K562 (cell line): ENCODE measurements around the gene JDP2. TPM values are rescaled to one million over a fixed set of nuclear protein-coding genes. Genes with fewer than 3 reads are reported as not detected.
A peak's percentile ranks its signal among the peaks of the same experiment; 100 is the strongest.

ENCODE experiments used
- ARID1B ChIP-seq: fragments of 450-650 bp; IDR thresholded peaks from 2 replicates; pipeline ENCODE4 v1.6.1; 2016; ENCODE audit warnings: antibody characterized with exemption, mild to moderate bottlenecking, inconsistent platforms
- ARNT ChIP-seq, 2 experiments: fragments of 450-650 bp; IDR thresholded peaks; 2 replicates each; pipeline ENCODE4 v1.6.1; 2016; ENCODE audit warnings: mild to moderate bottlenecking in 1 of 2
- BCL6 ChIP-seq: fragments of 250-450 bp; sonication (Bioruptor Pico); IDR thresholded peaks from 2 replicates; pipeline ENCODE4 v1.4.0; 2020
- CBFA2T2 ChIP-seq: fragments of 450-650 bp; conservative IDR thresholded peaks from 2 replicates; pipeline ENCODE4 v1.6.1; 2017; ENCODE audit warnings: mild to moderate bottlenecking
- FOXK2 ChIP-seq, 2 experiments: fragments of 450-650 bp; IDR thresholded peaks in 1 of 2; conservative IDR thresholded peaks in 1 of 2; 2 replicates each; pipeline ENCODE4 v1.6.1; 2016; ENCODE audit warnings: low read depth in 2 of 2, mild to moderate bottlenecking in 1 of 2
- GATAD2A ChIP-seq: fragments of 450-650 bp; IDR thresholded peaks from 2 replicates; pipeline ENCODE4 v1.6.1; 2017
- HBP1 ChIP-seq: fragments of 450-650 bp; formaldehyde crosslinking; IDR thresholded peaks from 2 replicates; pipeline ENCODE4 v1.4.0; 2022; ENCODE audit warnings: missing genetic modification characterization
- HDAC1 ChIP-seq, 2 experiments: fragments of 450-650 bp; IDR thresholded peaks; 2 replicates each; pipeline ENCODE4 v1.6.1; 2016 to 2017; ENCODE audit warnings: inconsistent platforms in 1 of 2, mild to moderate bottlenecking in 1 of 2, moderate library complexity in 1 of 2
- MIER1 ChIP-seq: fragments of 450-650 bp; IDR thresholded peaks from 2 replicates; pipeline ENCODE4 v1.6.1; 2016; ENCODE audit warnings: antibody characterized with exemption, mild to moderate bottlenecking, low read depth
- MLLT1 ChIP-seq, 2 experiments: fragments of 450-650 bp; IDR thresholded peaks; 2 replicates each; pipeline ENCODE4 v1.6.1; 2016
- MNT ChIP-seq, 2 experiments: fragments of 450-650 bp; conservative IDR thresholded peaks; 2 replicates each; pipeline ENCODE4 v1.6.1; 2017; ENCODE audit warnings: mild to moderate bottlenecking in 2 of 2, moderate library complexity in 2 of 2
- MTA1 ChIP-seq: fragments of 450-650 bp; IDR thresholded peaks from 2 replicates; pipeline ENCODE4 v1.6.1; 2017; ENCODE audit warnings: borderline replicate concordance
- MTA2 ChIP-seq: fragments of 450-650 bp; IDR thresholded peaks from 2 replicates; pipeline ENCODE4 v1.6.1; 2016; ENCODE audit warnings: low read depth
- NCOR1 ChIP-seq: fragments of 450-650 bp; IDR thresholded peaks from 2 replicates; pipeline ENCODE4 v1.6.1; 2016; ENCODE audit warnings: mild to moderate bottlenecking, moderate library complexity
- NFIC ChIP-seq: fragments of 450-650 bp; IDR thresholded peaks from 2 replicates; pipeline ENCODE4 v1.6.1; 2017; ENCODE audit warnings: mild to moderate bottlenecking, inconsistent platforms
- PHB2 ChIP-seq: fragments of 450-650 bp; IDR thresholded peaks from 2 replicates; pipeline ENCODE4 v1.6.1; 2017; ENCODE audit warnings: low read depth
- PTBP1 ChIP-seq: fragments of 200-400 bp; formaldehyde crosslinking; IDR thresholded peaks from 2 replicates; pipeline ENCODE4 v1.6.1; 2017; ENCODE audit warnings: low read depth, low read length
- SMARCE1 ChIP-seq: fragments of 450-650 bp; IDR thresholded peaks from 2 replicates; pipeline ENCODE4 v1.7.1; 2016; ENCODE audit warnings: mild to moderate bottlenecking
- TEAD4 ChIP-seq, 2 experiments: sonication (generic) in 1 of 2; formaldehyde crosslinking in 1 of 2; IDR thresholded peaks; 2 replicates each; pipeline versions ENCODE4 v1.6.1 to v1.8.0; 2012 to 2022; ENCODE audit warnings: borderline replicate concordance in 1 of 2, inconsistent platforms in 1 of 2, low read length in 1 of 2, mild to moderate bottlenecking in 1 of 2, missing genetic modification reagents in 1 of 2
- TOE1 ChIP-seq, 2 experiments: fragments of 450-650 bp in 1 of 2; sonication (generic) in 1 of 2; formaldehyde crosslinking in 1 of 2; IDR thresholded peaks; 2 replicates each; pipeline versions ENCODE4 v1.7.1 to v1.8.0; 2016 to 2022; ENCODE audit warnings: borderline replicate concordance in 2 of 2, mild to moderate bottlenecking in 2 of 2, antibody characterized with exemption in 1 of 2, inconsistent platforms in 1 of 2, low read depth in 1 of 2, missing genetic modification reagents in 1 of 2, moderate library complexity in 1 of 2
- U2AF1 ChIP-seq: fragments of 200-400 bp; formaldehyde crosslinking; optimal IDR thresholded peaks from 2 replicates; pipeline ENCODE3; 2017; ENCODE audit warnings: mild to moderate bottlenecking, low read depth, low read length, moderate library complexity
- VEZF1 ChIP-seq: fragments of 200-800 bp; sonication (Bioruptor generic); IDR thresholded peaks from 2 replicates; pipeline ENCODE4 v1.6.1; 2017; ENCODE audit warnings: missing genetic modification characterization, missing compliant biosample characterization
- ZEB2 ChIP-seq: fragments of 450-650 bp; IDR thresholded peaks from 2 replicates; pipeline ENCODE4 v1.6.1; 2016
- ZNF146 ChIP-seq: IDR thresholded peaks from one replicate; pipeline ENCODE4 v1.6.1; 2018; ENCODE audit warnings: missing compliant biosample characterization; ENCODE audit not compliant: unreplicated experiment
- polyA plus RNA-seq, 8 experiments: library from polyadenylated mRNA; depleted of rRNA in 4 of 8; stranded (reverse) in 5 of 8; unstranded in 3 of 8; fragments of >200 nt; fragmentation: Nextera tagmentation in 2 of 8; fragmentation: Illumina TruSeq in 1 of 8; extraction: Ambion mirVana in 2 of 8; extraction: Trizol in 1 of 8; gene quantifications; 2 replicates each; pipeline versions ENCODE4 v1.2.1 to v1.2.3, GENCODE V29; 2011 to 2014; ENCODE audit warnings: inconsistent platforms in 1 of 8, missing spikeins in 1 of 8
- total RNA-seq, 7 experiments: library from RNA; depleted of rRNA in 6 of 7; stranded (reverse); fragments of >200 nt in 6 of 7; fragmentation: Illumina TruSeq in 2 of 7; extraction: Trizol in 2 of 7; gene quantifications; 2 replicates each; pipeline versions ENCODE4 v1.2.1 to v1.2.3, GENCODE V29; 2011 to 2021; ENCODE audit warnings: low replicate concordance in 1 of 7

The JDP2 gene
- total and polyA plus RNA-seq, 9 of the 15 experiments (the other 6 are each of a cell fraction or from before 2014, with no cell fraction given), result 0.27 to 13.8 (median 3.1) TPM

GRCh38 chr14:75486318-75486717, 58.5 kb downstream of the JDP2 start (continued):
- peak in 1 of 2 experiments; percentile 32; a peak in 1 of 4 replicates for TF ChIP-seq MNT (conservative IDR thresholded peaks at IDR 0.05)
- no peak for TF ChIP-seq PTBP1
- peak; percentile 70; the same call in 1 of the 2 replicates for TF ChIP-seq PHB2
- no peak for TF ChIP-seq BCL6 (CRISPR knock-in tag)
- TF ChIP-seq MTA1, result peak; percentile 91
- 0 out of 4 replicates have a peak, but pooled peaks of 1 of the 2 experiments have one; percentile 18 for TF ChIP-seq FOXK2 (conservative IDR thresholded peaks at IDR 0.05 in 1 of 2, IDR thresholded peaks at IDR 0.05 in 1 of 2; ENCODE audit: low read depth in 2 of 2)
- TF ChIP-seq CBFA2T2, result peak; percentile 51
- TF ChIP-seq SMARCE1, result peak; percentile 69
- TF ChIP-seq MLLT1 (IDR thresholded peaks at IDR 0.05), result peak; percentile 36 to 83; a peak in 2 of 4 replicates
- 0 out of 2 replicates have a peak, but pooled peaks have one; percentile 26 for TF ChIP-seq HBP1 (CRISPR knock-in tag)
- TF ChIP-seq MTA2, result peak; percentile 80
- TF ChIP-seq HDAC1 (IDR thresholded peaks at IDR 0.05), result 0 out of 4 replicates have a peak, but pooled peaks of 1 of the 2 experiments have one; percentile 23
- 0 out of 2 replicates have a peak, but pooled peaks have one; percentile 37 for TF ChIP-seq ZEB2
- TF ChIP-seq ARID1B, result peak; percentile 92
- TF ChIP-seq GATAD2A, result peak; percentile 66; the same call in 1 of the 2 replicates
- peak; percentile 22; the same call in 1 of the 2 replicates for TF ChIP-seq VEZF1 (CRISPR knock-in tag)
- peak; percentile 59 for TF ChIP-seq NCOR1
- peak in 1 of 2 experiments; percentile 65; a peak in 2 of 4 replicates for TF ChIP-seq ARNT (IDR thresholded peaks at IDR 0.05)
- TF ChIP-seq MIER1, result 0 out of 2 replicates have a peak, but pooled peaks have one; percentile 32
- TF ChIP-seq U2AF1, result no peak
- peak; percentile 38; the same call in 1 of the 2 replicates for TF ChIP-seq TOE1 (IDR thresholded peaks at IDR 0.05; ENCODE audit: borderline replicate concordance)
- TF ChIP-seq TOE1 (CRISPR knock-in tag; IDR thresholded peaks at IDR 0.05; ENCODE audit: borderline replicate concordance, low read depth), result no peak
- TF ChIP-seq ZNF146 (CRISPR knock-in tag), result no peak
- peak; percentile 67; the same call in 1 of the 2 replicates for TF ChIP-seq TEAD4 (IDR thresholded peaks at IDR 0.05; ENCODE audit: low read length)
- no peak for TF ChIP-seq TEAD4 (CRISPR knock-in tag; IDR thresholded peaks at IDR 0.05; ENCODE audit: borderline replicate concordance)
- peak; percentile 62 for TF ChIP-seq NFIC
